Measurements from ENCODE around the gene OR52D1.
A peak's percentile ranks its signal among the peaks of the same experiment; 100 is the strongest.

The OR52D1 gene

GRCh38 chr11:5522308-5522707 is 33.8 kb downstream of the OR52D1 start:
- no peaks in the 10 kb centered on the region for H3K79me1 ChIP-seq (ENCODE audit: low read length)
- no peak overlapping the region for H2BK12ac ChIP-seq (ENCODE audit: low read length)
- peak; percentile 40 to 64 for DNase-seq
- no peak overlapping the region for H3K9ac ChIP-seq (ENCODE audit: low read length)
- H3K36me3 ChIP-seq (ENCODE audit: control insufficient read depth in 1 of 2, insufficient read depth in 2 of 2, low read length in 2 of 2) = no peaks in the 10 kb centered on the region
- H2AK5ac ChIP-seq (ENCODE audit: low read length) = no peak overlapping the region
- H3K14ac ChIP-seq (ENCODE audit: low read length) = no peak overlapping the region
- no CpG with 5 or more reads among the region's 2 CpGs for WGBS (ENCODE audit: extremely low coverage, insufficient coverage, insufficient read length)
- H3K9me3 ChIP-seq (ENCODE audit: insufficient read depth, low read depth, low read length) = peaks cover under 1% of the 10 kb centered on the region
- no peak overlapping the region for H2AFZ ChIP-seq (ENCODE audit: insufficient read depth, low read length, poor library complexity)
- H2BK120ac ChIP-seq (ENCODE audit: insufficient read depth, low read length, poor library complexity) = no peak overlapping the region
- H4K12ac ChIP-seq (ENCODE audit: low read depth, low read length) = no peak overlapping the region
- no peak overlapping the region for H3K27ac ChIP-seq (ENCODE audit: low read depth, low read length)
- H3K4me2 ChIP-seq (ENCODE audit: low read length) = no peak overlapping the region
- no peak overlapping the region for H3K23ac ChIP-seq (ENCODE audit: low read length)
- H3K4ac ChIP-seq (ENCODE audit: low read depth, low read length) = no peak overlapping the region
- no peak overlapping the region for H4K91ac ChIP-seq (ENCODE audit: low read depth, low read length)
- H3K27me3 ChIP-seq (ENCODE audit: insufficient read depth, low read length) = no peaks in the 10 kb centered on the region
- H3K4me3 ChIP-seq (ENCODE audit: low read depth, low read length) = no peak overlapping the region
- no peaks in the 10 kb centered on the region for H3K4me1 ChIP-seq (ENCODE audit: control insufficient read depth in 1 of 2, insufficient read depth in 2 of 2, low read length in 2 of 2)
- no peak overlapping the region for H2BK5ac ChIP-seq (ENCODE audit: low read depth, low read length, poor library complexity)
- no peaks in the 10 kb centered on the region for H3K79me2 ChIP-seq (ENCODE audit: control insufficient read depth, insufficient read depth, low read length, poor library complexity)
- no peak overlapping the region for H3K18ac ChIP-seq (ENCODE audit: low read length)
- H4K8ac ChIP-seq (ENCODE audit: low read depth, low read length) = no peak overlapping the region

- H3K27me3 ChIP-seq (ENCODE audit: insufficient read depth, low read length) = no peaks in the 10 kb centered on the region
- no peak overlapping the region for H2BK5ac ChIP-seq (ENCODE audit: low read depth, low read length, poor library complexity)
- no peak overlapping the region for H3K4ac ChIP-seq (ENCODE audit: low read depth, low read length)
- no peak overlapping the region for H3K9ac ChIP-seq (ENCODE audit: low read length)
- H4K8ac ChIP-seq (ENCODE audit: low read depth, low read length) = no peak overlapping the region
- no peaks in the 10 kb centered on the region for H3K79me1 ChIP-seq (ENCODE audit: low read length)
- no peak overlapping the region for H3K14ac ChIP-seq (ENCODE audit: low read length)
- H2AFZ ChIP-seq (ENCODE audit: insufficient read depth, low read length, poor library complexity) = no peak overlapping the region
- WGBS (ENCODE audit: extremely low coverage, insufficient coverage, insufficient read length) = 100% methylated on average over 1 of the region's 3 CpGs
- H2AK5ac ChIP-seq (ENCODE audit: low read length) = no peak overlapping the region
- H2BK12ac ChIP-seq (ENCODE audit: low read length) = no peak overlapping the region
- no peak overlapping the region for H3K27ac ChIP-seq (ENCODE audit: low read depth, low read length)
- no peaks in the 10 kb centered on the region for H3K36me3 ChIP-seq (ENCODE audit: control insufficient read depth in 1 of 2, insufficient read depth in 2 of 2, low read length in 2 of 2)
- no peaks in the 10 kb centered on the region for H3K4me1 ChIP-seq (ENCODE audit: control insufficient read depth in 1 of 2, insufficient read depth in 2 of 2, low read length in 2 of 2)
- peaks cover 5% of the 10 kb centered on the region for H3K9me3 ChIP-seq (ENCODE audit: insufficient read depth, low read depth, low read length)
- no peak overlapping the region for H3K4me3 ChIP-seq (ENCODE audit: low read depth, low read length)
- H3K4me2 ChIP-seq (ENCODE audit: low read length) = no peak overlapping the region
- H4K12ac ChIP-seq (ENCODE audit: low read depth, low read length) = no peak overlapping the region
- no peak for DNase-seq
- no peak overlapping the region for H2BK120ac ChIP-seq (ENCODE audit: insufficient read depth, low read length, poor library complexity)
- no peaks in the 10 kb centered on the region for H3K79me2 ChIP-seq (ENCODE audit: control insufficient read depth, insufficient read depth, low read length, poor library complexity)
- no peak overlapping the region for H3K23ac ChIP-seq (ENCODE audit: low read length)
- no peak overlapping the region for H4K91ac ChIP-seq (ENCODE audit: low read depth, low read length)
- no peak overlapping the region for H3K18ac ChIP-seq (ENCODE audit: low read length)
Measured at GRCh38 chr11:5524756-5525155, 36.3 kb downstream of the OR52D1 start.

- Histone ChIP-seq H3K4me3 (ENCODE audit: low read depth, low read length) (no peak overlapping the region), H2BK120ac (ENCODE audit: insufficient read depth, low read length, poor library complexity) (no peak overlapping the region), H3K14ac (ENCODE audit: low read length) (no peak overlapping the region), H3K4ac (ENCODE audit: low read depth, low read length) (no peak overlapping the region), H3K23ac (ENCODE audit: low read length) (no peak overlapping the region), H3K4me2 (ENCODE audit: low read length) (no peak overlapping the region), H4K8ac (ENCODE audit: low read depth, low read length) (no peak overlapping the region), H2BK12ac (ENCODE audit: low read length) (no peak overlapping the region), H3K27ac (ENCODE audit: low read depth, low read length) (no peak overlapping the region), H2BK5ac (ENCODE audit: low read depth, low read length, poor library complexity) (no peak overlapping the region), H4K12ac (ENCODE audit: low read depth, low read length) (no peak overlapping the region), H3K18ac (ENCODE audit: low read length) (no peak overlapping the region), H3K27me3 (ENCODE audit: insufficient read depth, low read length) (no peaks in the 10 kb centered on the region), H2AK5ac (ENCODE audit: low read length) (no peak overlapping the region), H4K91ac (ENCODE audit: low read depth, low read length) (no peak overlapping the region), H3K79me1 (ENCODE audit: low read length) (no peaks in the 10 kb centered on the region), H3K9ac (ENCODE audit: low read length) (no peak overlapping the region), H3K9me3 (ENCODE audit: insufficient read depth, low read depth, low read length) (peaks cover 5% of the 10 kb centered on the region), H3K4me1 (ENCODE audit: control insufficient read depth in 1 of 2, insufficient read depth in 2 of 2, low read length in 2 of 2) (no peaks in the 10 kb centered on the region), H2AFZ (ENCODE audit: insufficient read depth, low read length, poor library complexity) (no peak overlapping the region), H3K36me3 (ENCODE audit: control insufficient read depth in 1 of 2, insufficient read depth in 2 of 2, low read length in 2 of 2) (no peaks in the 10 kb centered on the region), H3K79me2 (ENCODE audit: control insufficient read depth, insufficient read depth, low read length, poor library complexity) (no peaks in the 10 kb centered on the region)
- DNase-seq = no peak
- no CpG with 5 or more reads among the region's 5 CpGs for WGBS (ENCODE audit: extremely low coverage, insufficient coverage, insufficient read length)
Measured at GRCh38 chr11:5527716-5528115, 39.2 kb downstream of the OR52D1 start.

- H3K4me3 ChIP-seq (ENCODE audit: low read depth, low read length) = no peak overlapping the region
- no peak overlapping the region for H3K4ac ChIP-seq (ENCODE audit: low read depth, low read length)
- no peak overlapping the region for H3K9ac ChIP-seq (ENCODE audit: low read length)
- H2AK5ac ChIP-seq (ENCODE audit: low read length) = no peak overlapping the region
- H2BK120ac ChIP-seq (ENCODE audit: insufficient read depth, low read length, poor library complexity) = no peak overlapping the region
- WGBS (ENCODE audit: extremely low coverage, insufficient coverage, insufficient read length) = no CpG with 5 or more reads among the region's 1 CpG
- no peak for DNase-seq
- H3K18ac ChIP-seq (ENCODE audit: low read length) = no peak overlapping the region
- peaks cover 5% of the 10 kb centered on the region for H3K9me3 ChIP-seq (ENCODE audit: insufficient read depth, low read depth, low read length)
- H2BK12ac ChIP-seq (ENCODE audit: low read length) = no peak overlapping the region
- H3K23ac ChIP-seq (ENCODE audit: low read length) = no peak overlapping the region
- H4K8ac ChIP-seq (ENCODE audit: low read depth, low read length) = no peak overlapping the region
- no peak overlapping the region for H2AFZ ChIP-seq (ENCODE audit: insufficient read depth, low read length, poor library complexity)
- H3K4me1 ChIP-seq (ENCODE audit: control insufficient read depth in 1 of 2, insufficient read depth in 2 of 2, low read length in 2 of 2) = no peaks in the 10 kb centered on the region
- no peak overlapping the region for H3K14ac ChIP-seq (ENCODE audit: low read length)
- H4K91ac ChIP-seq (ENCODE audit: low read depth, low read length) = no peak overlapping the region
- H3K36me3 ChIP-seq (ENCODE audit: control insufficient read depth in 1 of 2, insufficient read depth in 2 of 2, low read length in 2 of 2) = no peaks in the 10 kb centered on the region
- no peaks in the 10 kb centered on the region for H3K79me2 ChIP-seq (ENCODE audit: control insufficient read depth, insufficient read depth, low read length, poor library complexity)
- no peaks in the 10 kb centered on the region for H3K27me3 ChIP-seq (ENCODE audit: insufficient read depth, low read length)
- H3K79me1 ChIP-seq (ENCODE audit: low read length) = no peaks in the 10 kb centered on the region
- H4K12ac ChIP-seq (ENCODE audit: low read depth, low read length) = no peak overlapping the region
- no peak overlapping the region for H3K27ac ChIP-seq (ENCODE audit: low read depth, low read length)
- H2BK5ac ChIP-seq (ENCODE audit: low read depth, low read length, poor library complexity) = no peak overlapping the region
- no peak overlapping the region for H3K4me2 ChIP-seq (ENCODE audit: low read length)
Measured at GRCh38 chr11:5528495-5528894, 40.0 kb downstream of the OR52D1 start.
